HCT116 (cell line): Measurements from ENCODE around the gene LAMC3. TPM values are rescaled to one million over a fixed set of nuclear protein-coding genes. Genes with fewer than 3 reads are reported as not detected.

Experiments
- ATAC-seq: fragments of 200-7000 bp; cut with Tn5 transposase; 2 replicates; pipeline ENCODE4 v1.9.1; 2020; ENCODE audit warnings: mild to moderate bottlenecking, moderate library complexity
- BruUV-seq: library from RNA; stranded (reverse); fragments of 400-500 nt; replicated peaks from 2 replicates; lab custom pipeline; 2021; lab: Mats Ljungman, UMichigan
- CTCF ChIA-PET: fragments of 300-600 bp; sonication (Branson Sonifier 250); formaldehyde crosslinking; loops from one replicate; lab custom pipeline; 2021; ENCODE audit warnings: antibody characterized with exemption; lab: Charles Lee
- POLR2A ChIA-PET: fragments of 300-600, 350-600 bp; sonication (Branson Sonifier 250); formaldehyde crosslinking; loops from one replicate; lab custom pipeline; 2021; ENCODE audit warnings: antibody characterized with exemption; lab: Charles Lee
- RAD21 ChIA-PET, 2 experiments: fragments of 300-600 bp; sonication (Branson Sonifier 250); formaldehyde crosslinking; loops; one replicate each; lab custom pipeline; 2023; ENCODE audit warnings: low total read pairs in 2 of 2; ENCODE audit not compliant: uncharacterized antibody in 2 of 2, unreplicated experiment in 2 of 2, low non-redundant PET in 1 of 2; lab: Charles Lee
- DNase-seq: peaks from one replicate; pipeline ENCODE4 v3.0.0-alpha.2; 2010; ENCODE audit warnings: low read depth, low spot score
- H2AFZ ChIP-seq: fragments of 200-600 bp; shearing (Covaris generic), sonication (generic); 2 replicates; pipeline ENCODE4 v1.6.1; 2017; ENCODE audit warnings: low read depth, mixed run types, mixed read lengths, antibody characterized with exemption, low read length; ENCODE audit not compliant: poor library complexity, severe bottlenecking
- H3K27ac ChIP-seq: 2 replicates; pipeline ENCODE4 v1.5.1; 2012; ENCODE audit warnings: low read depth, low read length
- H3K27me3 ChIP-seq: fragments of 200-600 bp; sonication (generic); 2 replicates; pipeline ENCODE4 v1.6.1; 2016; ENCODE audit warnings: mixed run types, low read length, mixed read lengths; ENCODE audit not compliant: insufficient read depth
- H3K36me3 ChIP-seq, 2 experiments: fragments of 200-500 bp in 1 of 2; fragments of 200-600 bp in 1 of 2; sonication (Bioruptor generic) in 1 of 2; sonication (generic) in 1 of 2; 2 replicates each; pipeline versions ENCODE4 v1.5.1 to v1.6.1; 2014 to 2016; ENCODE audit warnings: low read length in 2 of 2, inconsistent platforms in 1 of 2, mixed read lengths in 1 of 2, mixed run types in 1 of 2; ENCODE audit not compliant: insufficient read depth in 2 of 2, control insufficient read depth in 1 of 2
- H3K4me1 ChIP-seq, 2 experiments: fragments of 200-600 bp in 1 of 2; sonication (generic) in 1 of 2; 2 replicates each; pipeline versions ENCODE4 v1.5.1 to v1.6.1; 2012 to 2017; ENCODE audit warnings: low read length in 2 of 2, inconsistent platforms in 1 of 2, mild to moderate bottlenecking in 1 of 2, mixed read lengths in 1 of 2, mixed run types in 1 of 2, moderate library complexity in 1 of 2; ENCODE audit not compliant: insufficient read depth in 2 of 2, control insufficient read depth in 1 of 2
- H3K4me2 ChIP-seq: fragments of 200-600 bp; sonication (generic); 2 replicates; pipeline ENCODE4 v1.6.1; 2017; ENCODE audit warnings: mixed run types, low read length, mixed read lengths
- H3K4me3 ChIP-seq, 2 experiments: fragments of 200-600 bp in 1 of 2; sonication (generic) in 1 of 2; replicated peaks in 1 of 2; 2 replicates each; pipeline ENCODE4 v1.5.1; 2011 to 2016; ENCODE audit warnings: low read length in 2 of 2, control low read depth in 1 of 2, low read depth in 1 of 2, mild to moderate bottlenecking in 1 of 2, mixed read lengths in 1 of 2, mixed run types in 1 of 2
- H3K79me2 ChIP-seq: fragments of 200-600 bp; sonication (generic); 2 replicates; pipeline ENCODE4 v1.6.1; 2017; ENCODE audit warnings: mild to moderate bottlenecking, mixed run types, low read length, moderate library complexity, mixed read lengths; ENCODE audit not compliant: insufficient read depth
- H3K9ac ChIP-seq: fragments of 200-600 bp; sonication (generic); 2 replicates; pipeline ENCODE4 v1.6.1; 2016; ENCODE audit warnings: low read length, mixed read lengths
- H3K9me2 ChIP-seq: fragments of 200-600 bp; sonication (generic), shearing (Covaris generic); 2 replicates; pipeline ENCODE4 v1.6.1; 2017; ENCODE audit warnings: mixed run types, mild to moderate bottlenecking, moderate library complexity; ENCODE audit not compliant: insufficient read depth
- H3K9me3 ChIP-seq, 2 experiments: fragments of 200-500 bp in 1 of 2; fragments of 200-600 bp in 1 of 2; sonication (Bioruptor generic) in 1 of 2; sonication (generic) in 1 of 2; 2 replicates each; pipeline ENCODE4 v1.6.1; 2014 to 2017; ENCODE audit warnings: low read length in 2 of 2, mixed read lengths in 2 of 2, inconsistent platforms in 1 of 2, low read depth in 1 of 2, mild to moderate bottlenecking in 1 of 2, mixed run types in 1 of 2, moderate library complexity in 1 of 2; ENCODE audit not compliant: control insufficient read depth in 1 of 2, insufficient read depth in 1 of 2
- H4K20me1 ChIP-seq: fragments of 200-600 bp; sonication (generic), shearing (Covaris generic); 2 replicates; pipeline ENCODE4 v1.6.1; 2017; ENCODE audit warnings: mixed run types, mild to moderate bottlenecking, moderate library complexity; ENCODE audit not compliant: insufficient read depth
- EZH2 ChIP-seq: fragments of 200-600 bp; sonication (generic); IDR thresholded peaks from 2 replicates; pipeline ENCODE4 v1.6.1; 2017; ENCODE audit warnings: antibody characterized with exemption, mixed run types
- EZH2phosphoT487 ChIP-seq: fragments of 200-600 bp; IDR thresholded peaks from 2 replicates; pipeline ENCODE4 v1.6.1; 2018; ENCODE audit warnings: antibody characterized with exemption, borderline replicate concordance
- FOSL1 ChIP-seq: IDR thresholded peaks from 2 replicates; pipeline ENCODE4 v1.6.1; 2012; ENCODE audit warnings: low read depth
- ZNF274 ChIP-seq: fragments of 200-500 bp; sonication (Bioruptor generic); IDR thresholded peaks from 2 replicates; pipeline ENCODE4 v1.6.1; 2014; ENCODE audit warnings: mild to moderate bottlenecking, low read depth, low read length, inconsistent platforms
- intact Hi-C: fragments of 100-400 bp; cut with micrococcal nuclease; formaldehyde crosslinking; loops from 2 replicates; pipeline ENCODE4 v1.10.0; 2022
- total RNA-seq: library from RNA; stranded (reverse); gene quantifications from one replicate; pipeline ENCODE4 v1.2.1, GENCODE V29; 2021; ENCODE audit not compliant: unreplicated experiment
- TF ChIP-seq, protein P1 (sequence below): IDR thresholded peaks from 2 replicates; pipeline ENCODE4 v1.6.1; 2011; ENCODE audit warnings: mild to moderate bottlenecking, low read length, moderate library complexity; ENCODE audit not compliant: insufficient replicate concordance; ENCODE audit errors: extremely low read depth
- TF ChIP-seq, protein P2 (sequence below), 3 experiments: fragments of 200-600 bp in 1 of 3; sonication (generic) in 1 of 3; IDR thresholded peaks in 2 of 3; conservative IDR thresholded peaks in 1 of 3; 2 replicates each; pipeline ENCODE4 v1.5.1; 2012 to 2017; ENCODE audit warnings: low read depth in 2 of 3, low read length in 2 of 3, antibody characterized with exemption in 1 of 3, borderline replicate concordance in 1 of 3, control low read depth in 1 of 3, mild to moderate bottlenecking in 1 of 3, mixed read lengths in 1 of 3, mixed run types in 1 of 3, moderate library complexity in 1 of 3; ENCODE audit not compliant: insufficient read depth in 1 of 3

Gene LAMC3
- total RNA-seq, 1 experiment from 2014 or later = 7.7 TPM

DNA sequence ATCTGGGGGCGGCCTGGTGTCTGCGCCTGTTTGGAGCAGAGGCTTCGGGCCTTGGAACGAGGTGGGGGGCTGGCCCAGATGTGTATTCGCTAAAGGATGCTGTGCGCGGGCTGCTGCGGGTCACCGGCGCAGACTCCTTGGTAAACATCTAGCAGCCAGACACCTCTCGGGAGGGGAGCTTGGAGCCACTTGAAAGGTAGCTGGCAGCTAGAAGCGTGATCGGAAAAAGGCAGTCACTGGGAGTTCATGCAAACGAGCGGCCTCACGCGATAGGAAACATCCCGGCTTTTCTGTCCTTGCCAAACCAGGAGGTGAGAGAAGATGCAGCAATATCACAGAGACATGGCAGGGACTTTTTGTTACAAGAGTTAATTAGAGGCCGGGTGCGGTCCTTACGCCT, 8.1 kb downstream of the LAMC3 start:
- no peak overlapping the region for H3K9ac ChIP-seq
- intact Hi-C loops = no loop called here
- H3K4me2 ChIP-seq = no peak overlapping the region
- ATAC-seq (no peak), DNase-seq (no peak)
- ChIA-PET CTCF (interaction anchor here (1.5 to 1.8 kb wide), 2 partner anchors 14 to 30 kb away, joined by 3 to 10 read pairs; no protein-coding TSS in a partner anchor), POLR2A (no interaction called here), RAD21 (no interaction called here)
- H3K4me1 ChIP-seq = no peaks in the 10 kb centered on the region
- H3K27me3 ChIP-seq = no peaks in the 10 kb centered on the region
- no peaks in the 10 kb centered on the region for H3K9me3 ChIP-seq
- H3K27ac ChIP-seq = no peak overlapping the region
- H3K79me2 ChIP-seq = no peaks in the 10 kb centered on the region
- no peak overlapping the region for H2AFZ ChIP-seq
- TF ChIP-seq EZH2 = no peak
- TF ChIP-seq ZNF274 = no peak
- no peak for TF ChIP-seq FOSL1
- TF ChIP-seq, protein P1, sequence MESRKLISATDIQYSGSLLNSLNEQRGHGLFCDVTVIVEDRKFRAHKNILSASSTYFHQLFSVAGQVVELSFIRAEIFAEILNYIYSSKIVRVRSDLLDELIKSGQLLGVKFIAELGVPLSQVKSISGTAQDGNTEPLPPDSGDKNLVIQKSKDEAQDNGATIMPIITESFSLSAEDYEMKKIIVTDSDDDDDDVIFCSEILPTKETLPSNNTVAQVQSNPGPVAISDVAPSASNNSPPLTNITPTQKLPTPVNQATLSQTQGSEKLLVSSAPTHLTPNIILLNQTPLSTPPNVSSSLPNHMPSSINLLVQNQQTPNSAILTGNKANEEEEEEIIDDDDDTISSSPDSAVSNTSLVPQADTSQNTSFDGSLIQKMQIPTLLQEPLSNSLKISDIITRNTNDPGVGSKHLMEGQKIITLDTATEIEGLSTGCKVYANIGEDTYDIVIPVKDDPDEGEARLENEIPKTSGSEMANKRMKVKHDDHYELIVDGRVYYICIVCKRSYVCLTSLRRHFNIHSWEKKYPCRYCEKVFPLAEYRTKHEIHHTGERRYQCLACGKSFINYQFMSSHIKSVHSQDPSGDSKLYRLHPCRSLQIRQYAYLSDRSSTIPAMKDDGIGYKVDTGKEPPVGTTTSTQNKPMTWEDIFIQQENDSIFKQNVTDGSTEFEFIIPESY = no peak
- TF ChIP-seq, all 23 proteins: peak for 0
- H3K36me3 ChIP-seq = no peaks in the 10 kb centered on the region
- H3K4me3 ChIP-seq = no peak overlapping the region
- no TSS peak for BruUV-seq
- no peaks in the 10 kb centered on the region for H4K20me1 ChIP-seq
- H3K9me2 ChIP-seq = no peaks in the 10 kb centered on the region

DNA sequence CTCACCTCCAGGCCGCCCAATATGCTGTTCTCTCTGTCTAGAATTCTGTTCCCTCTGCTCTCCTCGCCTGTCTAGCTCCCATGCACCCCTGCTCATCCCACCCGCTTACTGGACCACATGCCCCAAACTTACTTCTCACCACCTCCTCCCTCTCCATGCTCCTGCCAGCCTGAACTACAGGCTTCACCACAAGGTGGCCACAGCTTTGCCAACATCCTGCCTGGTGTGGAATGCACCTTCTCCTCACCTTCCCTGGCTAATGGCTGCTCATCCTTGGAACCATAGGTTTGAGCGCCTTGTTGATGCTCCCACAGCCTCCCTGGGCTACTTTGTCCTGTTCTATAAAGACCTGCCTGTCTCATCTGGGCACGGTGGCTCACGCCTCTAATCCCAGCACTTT, 9.6 kb downstream of the LAMC3 start:
- TF ChIP-seq EZH2phosphoT487 = no peak
- TF ChIP-seq, protein P2, sequence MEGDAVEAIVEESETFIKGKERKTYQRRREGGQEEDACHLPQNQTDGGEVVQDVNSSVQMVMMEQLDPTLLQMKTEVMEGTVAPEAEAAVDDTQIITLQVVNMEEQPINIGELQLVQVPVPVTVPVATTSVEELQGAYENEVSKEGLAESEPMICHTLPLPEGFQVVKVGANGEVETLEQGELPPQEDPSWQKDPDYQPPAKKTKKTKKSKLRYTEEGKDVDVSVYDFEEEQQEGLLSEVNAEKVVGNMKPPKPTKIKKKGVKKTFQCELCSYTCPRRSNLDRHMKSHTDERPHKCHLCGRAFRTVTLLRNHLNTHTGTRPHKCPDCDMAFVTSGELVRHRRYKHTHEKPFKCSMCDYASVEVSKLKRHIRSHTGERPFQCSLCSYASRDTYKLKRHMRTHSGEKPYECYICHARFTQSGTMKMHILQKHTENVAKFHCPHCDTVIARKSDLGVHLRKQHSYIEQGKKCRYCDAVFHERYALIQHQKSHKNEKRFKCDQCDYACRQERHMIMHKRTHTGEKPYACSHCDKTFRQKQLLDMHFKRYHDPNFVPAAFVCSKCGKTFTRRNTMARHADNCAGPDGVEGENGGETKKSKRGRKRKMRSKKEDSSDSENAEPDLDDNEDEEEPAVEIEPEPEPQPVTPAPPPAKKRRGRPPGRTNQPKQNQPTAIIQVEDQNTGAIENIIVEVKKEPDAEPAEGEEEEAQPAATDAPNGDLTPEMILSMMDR (IDR thresholded peaks at IDR 0.05 in 2 of 3, conservative IDR thresholded peaks at IDR 0.05 in 1 of 3; ENCODE audit: borderline replicate concordance in 1 of 3, insufficient read depth in 1 of 3, low read depth in 2 of 3, low read length in 2 of 3) = peak; percentile 18 to 55 (median 52); a peak in 4 of 6 replicates
- H2AFZ ChIP-seq = no peak overlapping the region
- no peaks in the 10 kb centered on the region for H3K9me2 ChIP-seq
- ATAC-seq = peak; percentile 93
- no peak for DNase-seq
- ChIA-PET RAD21 (interaction anchor here in 1 of 2 experiments (0.7 kb wide), 1 partner anchor 20 kb away, joined by 3 read pairs; no protein-coding TSS in a partner anchor), CTCF (interaction anchor here (1.5 to 1.8 kb wide), 2 partner anchors 12 to 28 kb away, joined by 3 to 10 read pairs; no protein-coding TSS in a partner anchor), POLR2A (no interaction called here)
- H4K20me1 ChIP-seq = no peaks in the 10 kb centered on the region
- no peak overlapping the region for H3K27ac ChIP-seq
- H3K9ac ChIP-seq = no peak overlapping the region
- H3K4me1 ChIP-seq = no peaks in the 10 kb centered on the region
- H3K4me3 ChIP-seq = no peak overlapping the region
- no peaks in the 10 kb centered on the region for H3K27me3 ChIP-seq
- H3K36me3 ChIP-seq = no peaks in the 10 kb centered on the region
- no TSS peak for BruUV-seq
- no peak overlapping the region for H3K4me2 ChIP-seq
- H3K79me2 ChIP-seq = no peaks in the 10 kb centered on the region
- intact Hi-C loops = no loop called here
- no peaks in the 10 kb centered on the region for H3K9me3 ChIP-seq
